ENCODE measurements around the gene ASB7.

DNA sequence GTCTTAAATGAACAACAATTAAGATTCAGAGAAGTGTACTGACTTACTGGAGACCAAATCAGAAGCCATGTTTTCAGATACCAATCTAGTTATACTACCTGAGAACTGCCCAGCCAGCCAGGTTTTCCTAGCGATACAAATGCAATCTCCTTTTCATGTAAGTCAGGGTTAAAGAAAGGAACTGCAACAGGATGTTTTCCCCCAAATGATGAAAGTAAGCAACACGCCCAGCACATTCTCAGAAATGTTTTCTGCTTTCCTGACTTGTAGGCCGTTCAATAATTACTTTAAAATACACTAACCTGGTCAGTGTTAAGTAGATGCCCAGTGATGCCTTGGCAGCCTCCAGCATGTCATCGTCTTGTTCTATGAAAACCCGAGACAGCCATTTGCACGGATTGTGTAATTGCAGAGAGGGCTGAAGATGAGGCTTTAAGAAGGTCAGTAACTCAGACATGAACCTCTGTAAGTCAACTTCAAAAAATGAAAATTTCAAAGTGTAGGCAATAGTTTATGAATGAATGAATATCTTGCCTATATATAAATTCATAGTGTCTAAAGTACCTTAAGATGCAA is 30.7 kb upstream of the ASB7 start:
- TF ChIP-seq, protein P1, sequence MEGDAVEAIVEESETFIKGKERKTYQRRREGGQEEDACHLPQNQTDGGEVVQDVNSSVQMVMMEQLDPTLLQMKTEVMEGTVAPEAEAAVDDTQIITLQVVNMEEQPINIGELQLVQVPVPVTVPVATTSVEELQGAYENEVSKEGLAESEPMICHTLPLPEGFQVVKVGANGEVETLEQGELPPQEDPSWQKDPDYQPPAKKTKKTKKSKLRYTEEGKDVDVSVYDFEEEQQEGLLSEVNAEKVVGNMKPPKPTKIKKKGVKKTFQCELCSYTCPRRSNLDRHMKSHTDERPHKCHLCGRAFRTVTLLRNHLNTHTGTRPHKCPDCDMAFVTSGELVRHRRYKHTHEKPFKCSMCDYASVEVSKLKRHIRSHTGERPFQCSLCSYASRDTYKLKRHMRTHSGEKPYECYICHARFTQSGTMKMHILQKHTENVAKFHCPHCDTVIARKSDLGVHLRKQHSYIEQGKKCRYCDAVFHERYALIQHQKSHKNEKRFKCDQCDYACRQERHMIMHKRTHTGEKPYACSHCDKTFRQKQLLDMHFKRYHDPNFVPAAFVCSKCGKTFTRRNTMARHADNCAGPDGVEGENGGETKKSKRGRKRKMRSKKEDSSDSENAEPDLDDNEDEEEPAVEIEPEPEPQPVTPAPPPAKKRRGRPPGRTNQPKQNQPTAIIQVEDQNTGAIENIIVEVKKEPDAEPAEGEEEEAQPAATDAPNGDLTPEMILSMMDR (IDR thresholded peaks at IDR 0.05 in 8 of 11, conservative IDR thresholded peaks at IDR 0.05 in 3 of 11) = no peak
- TF ChIP-seq POLR2A (IDR thresholded peaks at IDR 0.05) (no peak), POLR2AphosphoS5 (IDR thresholded peaks at IDR 0.05) (no peak)
